NCI-H748 treated with DMSO at 0.1 percent for 48 hours (cell line): ENCODE measurements around the gene PLEKHG5.
"Not testable (repeated sequence)": the region's sequence is repeated elsewhere in the genome, so short reads cannot be mapped to it uniquely, and the experiment has no call there.

Source experiments
- DNase-seq: peaks from one replicate; lab custom pipeline; 2025; lab: John Stamatoyannopoulos, UW

PLEKHG5 gene

DNA sequence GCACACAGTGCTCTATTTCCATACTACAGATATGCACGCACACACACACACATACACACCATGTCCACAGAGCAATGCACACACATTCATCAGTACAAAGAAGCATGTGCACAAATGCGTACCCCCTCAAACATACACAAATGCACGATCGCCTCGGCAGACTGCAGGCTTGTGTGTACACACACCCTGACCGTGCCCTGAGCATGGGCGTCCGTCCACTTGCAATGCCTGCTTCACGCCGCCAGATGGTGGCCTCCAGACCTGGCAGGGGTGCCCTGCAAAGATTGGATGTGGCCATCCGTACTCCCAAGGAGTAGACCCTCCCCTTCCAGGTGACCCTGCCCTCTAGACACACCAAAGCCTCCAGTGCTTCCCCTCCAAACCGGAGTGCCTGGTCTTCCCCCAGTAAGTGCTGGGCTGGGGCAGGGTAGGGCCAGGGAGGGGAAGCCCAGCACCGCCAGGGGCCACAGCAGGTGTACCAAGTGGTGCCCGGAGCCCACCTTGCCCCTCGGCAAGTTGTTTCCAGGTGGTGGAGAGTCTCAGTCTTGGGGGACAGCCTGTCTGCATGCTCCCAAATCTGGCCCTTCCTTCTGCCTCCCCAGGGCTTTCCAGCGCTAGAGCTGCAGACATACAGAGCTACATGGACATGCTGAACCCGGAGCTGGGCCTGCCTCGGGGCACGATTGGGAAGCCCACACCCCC, 46.3 kb downstream of the PLEKHG5 start:
- no peak for DNase-seq

- DNase-seq, result no peak
Observed at GRCh38 chr1:6444377-6444776, 47.1 kb downstream of the PLEKHG5 start.

DNA sequence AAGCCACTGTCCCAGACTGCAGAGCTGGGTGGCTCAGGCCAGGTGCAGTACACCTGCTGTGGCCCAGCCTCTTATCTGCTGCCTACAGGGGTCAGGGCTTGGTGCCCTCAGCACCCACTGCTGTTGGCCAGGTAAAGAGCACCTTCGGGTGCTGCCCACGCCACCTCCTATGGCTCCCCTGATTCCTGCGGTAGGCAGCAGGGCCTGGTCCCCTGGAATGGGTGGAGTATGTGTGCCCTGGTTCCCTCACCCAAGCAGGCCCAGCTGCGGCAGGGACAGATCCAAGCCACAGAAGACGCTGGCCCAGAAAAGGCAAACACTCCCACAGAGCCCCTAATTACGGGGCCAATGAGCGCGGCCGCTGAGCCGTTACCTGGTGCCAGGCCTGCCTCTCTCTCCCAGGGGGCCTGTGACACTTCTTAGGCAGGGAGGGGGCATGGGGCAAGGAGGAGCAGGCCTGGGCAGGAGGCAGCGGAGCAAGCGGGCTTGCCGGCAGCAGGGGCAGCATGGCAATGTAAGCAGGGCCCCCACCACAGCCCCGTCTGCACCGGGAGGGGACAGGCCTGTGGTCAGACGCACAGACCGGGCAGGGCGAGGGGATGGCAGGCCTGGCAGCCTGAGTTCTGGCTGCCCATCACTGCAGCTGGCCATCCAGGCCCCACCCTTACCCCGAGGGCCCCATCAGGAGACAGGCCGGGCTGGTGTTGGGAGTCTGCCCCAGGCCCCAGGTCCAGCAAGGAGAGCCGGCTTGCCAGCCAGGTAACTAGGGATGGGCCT, 47.9 kb downstream of the PLEKHG5 start:
- no peak for DNase-seq

- no peak for DNase-seq
Observed at GRCh38 chr1:6441586-6441985, 49.9 kb downstream of the PLEKHG5 start.

GRCh38 chr1:6440198-6441126, 51.0 kb downstream of the PLEKHG5 start:
- peak; percentile 21 for DNase-seq

DNA sequence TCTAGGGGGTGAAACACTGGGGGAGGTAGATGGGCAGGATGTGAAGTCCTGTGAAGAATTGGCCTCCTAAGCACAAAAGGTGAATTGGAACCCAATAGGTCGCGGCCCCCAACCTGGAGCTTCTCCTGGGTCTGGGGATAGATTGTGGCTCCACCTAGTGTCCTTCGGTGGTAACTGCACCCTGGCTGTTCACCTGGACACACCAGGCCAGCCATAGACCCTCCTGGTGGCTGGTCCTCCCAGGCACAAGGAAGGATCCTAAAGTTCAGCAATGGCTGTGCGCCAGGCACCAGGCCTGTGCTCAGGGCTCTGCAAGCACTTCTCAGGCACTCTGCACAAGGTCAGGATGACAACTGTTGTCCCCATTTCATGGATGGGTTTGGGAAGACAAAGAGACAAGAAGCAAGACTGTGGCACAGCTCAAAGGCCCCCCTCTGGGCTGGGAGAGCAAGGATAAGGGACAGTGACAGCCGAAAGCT, 53.4 kb downstream of the PLEKHG5 start:
- peak; percentile 53 for DNase-seq

- DNase-seq, result not testable (repeated sequence)
Observed at GRCh38 chr1:6437012-6437700, 54.3 kb downstream of the PLEKHG5 start.

- DNase-seq, result not testable (repeated sequence)
Observed at GRCh38 chr1:6436277-6436676, 55.2 kb downstream of the PLEKHG5 start.

DNA sequence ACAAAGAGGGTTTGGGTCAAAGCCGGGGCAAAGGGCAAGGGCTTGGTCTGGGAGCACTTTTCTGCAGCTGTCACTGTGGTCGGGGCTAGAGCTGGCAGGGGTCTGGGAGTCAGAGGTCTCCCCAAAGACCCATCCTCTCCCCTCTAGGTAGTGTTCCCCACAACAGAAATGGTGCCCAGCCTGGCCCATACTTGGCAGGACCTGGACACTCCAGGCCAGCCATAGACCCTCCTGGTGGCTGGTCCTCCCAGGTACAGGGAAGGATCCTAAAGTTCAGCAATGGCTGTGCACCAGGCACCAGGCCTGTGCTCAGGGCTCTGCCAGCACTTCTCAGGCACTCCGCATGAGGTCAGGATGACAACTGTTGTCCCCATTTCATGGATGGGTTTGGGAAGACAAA, 55.9 kb downstream of the PLEKHG5 start:
- no peak for DNase-seq

GRCh38 chr1:6435129-6435528, 56.3 kb downstream of the PLEKHG5 start:
- no peak for DNase-seq

DNA sequence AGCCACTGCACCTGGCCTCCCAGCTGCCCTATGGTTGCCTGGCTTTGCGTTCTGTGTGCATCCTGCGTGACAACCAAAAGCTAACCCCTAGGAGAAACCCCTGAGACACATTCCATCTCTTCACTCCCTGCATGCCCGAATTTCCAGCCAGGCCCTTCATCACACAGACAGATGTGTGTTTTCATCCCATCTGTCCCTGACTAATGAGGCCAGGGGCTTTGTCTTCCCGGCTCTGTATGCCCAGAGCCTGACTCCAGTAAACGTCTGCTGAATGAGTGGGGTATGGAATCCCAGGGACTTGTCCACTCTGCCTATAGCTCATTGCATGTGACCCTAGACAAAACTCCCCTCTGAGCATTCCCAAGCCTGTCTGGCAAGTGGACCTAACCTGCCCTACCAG, 57.3 kb downstream of the PLEKHG5 start:
- DNase-seq, result no peak

GRCh38 chr1:6431645-6432579, 59.6 kb downstream of the PLEKHG5 start:
- DNase-seq, result not testable (repeated sequence)

- not testable (repeated sequence) for DNase-seq
Observed at GRCh38 chr1:6429660-6430411, 61.6 kb downstream of the PLEKHG5 start.

GRCh38 chr1:6428453-6428852, 63.0 kb downstream of the PLEKHG5 start:
- DNase-seq, result not testable (repeated sequence)

DNA sequence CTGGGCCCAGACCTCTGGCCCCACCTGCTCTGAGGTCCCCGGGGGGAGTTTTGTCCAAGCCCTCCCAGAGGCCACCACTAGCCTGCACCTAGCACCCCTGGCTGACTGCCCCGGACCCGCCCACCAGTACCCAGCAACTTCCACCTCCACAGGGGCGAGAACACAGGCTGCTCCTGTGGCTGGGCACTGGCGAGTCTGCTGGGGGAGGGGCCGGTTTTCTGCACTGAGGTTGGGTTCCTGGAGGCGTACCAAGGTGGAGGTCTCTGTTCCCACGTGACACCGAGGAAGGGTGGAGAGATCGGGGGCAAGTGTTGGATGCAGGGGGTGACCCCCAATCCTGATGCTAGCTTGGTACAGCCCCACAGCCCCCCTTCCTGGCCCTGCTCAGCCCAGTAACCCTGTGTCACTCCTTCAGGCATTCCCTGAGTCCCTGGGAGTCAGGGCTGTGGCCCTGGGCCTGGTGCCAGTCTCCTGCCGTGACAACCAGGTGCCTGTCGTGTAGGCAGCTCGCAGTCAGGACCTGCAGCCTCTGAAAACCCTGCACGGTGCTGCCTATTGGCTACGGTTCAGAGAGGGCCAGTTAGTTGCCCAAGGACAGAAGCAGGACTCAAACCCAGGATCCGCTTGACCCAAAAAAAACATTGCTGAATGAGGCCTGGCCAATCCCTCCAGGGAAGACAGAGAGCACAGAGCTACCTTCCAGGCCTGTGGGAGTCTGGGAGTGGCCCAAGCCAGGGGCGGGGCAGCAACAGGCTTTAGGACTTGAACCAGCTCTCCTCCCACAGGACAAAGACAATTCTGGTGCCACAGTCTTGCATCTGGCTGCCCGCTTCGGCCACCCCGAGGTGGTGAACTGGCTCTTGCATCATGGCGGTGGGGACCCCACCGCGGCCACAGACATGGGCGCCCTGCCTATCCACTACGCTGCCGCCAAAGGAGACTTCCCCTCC, 63.8 kb downstream of the PLEKHG5 start:
- DNase-seq, result no peak

GRCh38 chr1:6426972-6427350, 64.5 kb downstream of the PLEKHG5 start:
- DNase-seq, result no peak

GRCh38 chr1:6426277-6426971, 65.0 kb downstream of the PLEKHG5 start:
- no peak for DNase-seq

GRCh38 chr1:6425658-6426057, 65.8 kb downstream of the PLEKHG5 start:
- DNase-seq, result no peak
